H9 (cell line): Measurements from ENCODE around the gene GRIP2. TPM values are rescaled to one million over a fixed set of nuclear protein-coding genes. Genes with fewer than 3 reads are reported as not detected.

ENCODE experiments used
- DNase-seq: peaks from one replicate; pipeline ENCODE4 v3.0.0-alpha.2; 2017
- H2AFZ ChIP-seq: one replicate; pipeline ENCODE4 v1.6.1; 2013; ENCODE audit warnings: mild to moderate bottlenecking, low read length, control low read depth, moderate library complexity
- H2AK5ac ChIP-seq: 2 replicates; pipeline ENCODE4 v1.6.1; 2013; ENCODE audit warnings: low read length, control low read depth, mixed read lengths; ENCODE audit not compliant: insufficient read length
- H2BK120ac ChIP-seq: one replicate; pipeline ENCODE4 v1.6.1; 2013; ENCODE audit warnings: low read depth, mild to moderate bottlenecking, low read length, control low read depth, inconsistent platforms; ENCODE audit not compliant: poor library complexity, severe bottlenecking
- H2BK12ac ChIP-seq: 2 replicates; pipeline ENCODE4 v1.6.1; 2013; ENCODE audit warnings: low read length, control low read depth, mixed read lengths, low read depth; ENCODE audit not compliant: insufficient read length
- H2BK15ac ChIP-seq: 2 replicates; pipeline ENCODE4 v1.6.1; 2013; ENCODE audit warnings: low read depth, low read length, control low read depth
- H2BK20ac ChIP-seq: one replicate; pipeline ENCODE4 v1.6.1; 2013; ENCODE audit warnings: low read depth, mild to moderate bottlenecking, low read length, control low read depth, inconsistent platforms; ENCODE audit not compliant: poor library complexity, severe bottlenecking
- H2BK5ac ChIP-seq: 2 replicates; pipeline ENCODE4 v1.6.1; 2013; ENCODE audit warnings: low read length, control low read depth, mixed read lengths; ENCODE audit not compliant: insufficient read length
- H3K14ac ChIP-seq: 2 replicates; pipeline ENCODE4 v1.6.1; 2013; ENCODE audit warnings: low read length, control low read depth; ENCODE audit not compliant: insufficient read depth
- H3K18ac ChIP-seq: 2 replicates; pipeline ENCODE4 v1.6.1; 2013; ENCODE audit warnings: low read depth, mild to moderate bottlenecking, mixed read lengths, low read length, control low read depth; ENCODE audit not compliant: insufficient read length
- H3K23ac ChIP-seq: 2 replicates; pipeline ENCODE4 v1.6.1; 2013; ENCODE audit warnings: low read length, control low read depth, mixed read lengths, low read depth; ENCODE audit not compliant: insufficient read length
- H3K23me2 ChIP-seq: 2 replicates; pipeline ENCODE4 v1.6.1; 2013; ENCODE audit warnings: low read depth, mild to moderate bottlenecking, mixed read lengths, low read length, control low read depth; ENCODE audit not compliant: insufficient read length, poor library complexity, severe bottlenecking
- H3K27ac ChIP-seq: 2 replicates; pipeline ENCODE4 v1.5.1; 2013; ENCODE audit warnings: low read length, control low read depth, mixed read lengths, low read depth; ENCODE audit not compliant: insufficient read length
- H3K27me3 ChIP-seq: 2 replicates; pipeline ENCODE4 v1.6.1; 2013; ENCODE audit warnings: low read length, control low read depth, inconsistent platforms; ENCODE audit not compliant: insufficient read depth
- H3K4ac ChIP-seq: 2 replicates; pipeline ENCODE4 v1.6.1; 2013; ENCODE audit warnings: low read depth, mild to moderate bottlenecking, control low read depth, inconsistent platforms, low read length, moderate library complexity
- H3K4me1 ChIP-seq: 2 replicates; pipeline ENCODE4 v1.6.1; 2013; ENCODE audit warnings: low read length, control low read depth, inconsistent platforms; ENCODE audit not compliant: insufficient read depth
- H3K4me2 ChIP-seq: 2 replicates; pipeline ENCODE4 v1.6.1; 2013; ENCODE audit warnings: low read length, control low read depth, mixed read lengths; ENCODE audit not compliant: insufficient read length, insufficient read depth
- H3K56ac ChIP-seq: 2 replicates; pipeline ENCODE4 v1.6.1; 2013; ENCODE audit warnings: low read depth, mild to moderate bottlenecking, mixed read lengths, low read length, control low read depth; ENCODE audit not compliant: insufficient read length
- H3K79me1 ChIP-seq: 2 replicates; pipeline ENCODE4 v1.6.1; 2013; ENCODE audit warnings: low read depth, mild to moderate bottlenecking, moderate library complexity, low read length, control low read depth, inconsistent platforms; ENCODE audit not compliant: insufficient read depth, poor library complexity, severe bottlenecking
- H3K79me2 ChIP-seq: 2 replicates; pipeline ENCODE4 v1.6.1; 2013; ENCODE audit warnings: low read length, control low read depth, inconsistent platforms; ENCODE audit not compliant: insufficient read depth
- H3K9ac ChIP-seq: 2 replicates; pipeline ENCODE4 v1.6.1; 2013; ENCODE audit warnings: low read length, control low read depth, mixed read lengths; ENCODE audit not compliant: insufficient read length; ENCODE audit errors: extremely low read depth
- H3K9me3 ChIP-seq: one replicate; pipeline ENCODE4 v1.6.1; 2013; ENCODE audit warnings: low read depth, low read length, inconsistent platforms; ENCODE audit not compliant: control insufficient read depth
- H3T11ph ChIP-seq: one replicate; pipeline ENCODE4 v1.6.1; 2013; ENCODE audit warnings: mild to moderate bottlenecking, low read length, control low read depth, inconsistent platforms
- H4K20me1 ChIP-seq: one replicate; pipeline ENCODE4 v1.6.1; 2013; ENCODE audit not compliant: control insufficient read depth, insufficient read length, insufficient read depth
- H4K5ac ChIP-seq: 2 replicates; pipeline ENCODE4 v1.6.1; 2013; ENCODE audit warnings: low read depth, mild to moderate bottlenecking, mixed read lengths, low read length, control low read depth; ENCODE audit not compliant: insufficient read length
- H4K8ac ChIP-seq: replicated peaks from 2 replicates; pipeline ENCODE4 v1.6.1; 2013; ENCODE audit warnings: low read length, control low read depth, mixed read lengths, low read depth; ENCODE audit not compliant: insufficient read length
- H4K91ac ChIP-seq: 2 replicates; pipeline ENCODE4 v1.6.1; 2013; ENCODE audit warnings: low read depth, mild to moderate bottlenecking, moderate library complexity, mixed read lengths, low read length, control low read depth; ENCODE audit not compliant: insufficient read length
- H3K27ac Mint-ChIP-seq, 3 experiments: 2 replicates in 2 of 3; 3 replicates in 1 of 3; pipeline ENCODE4 v1.8.0; 2020 to 2021; ENCODE audit warnings: mixed read lengths in 3 of 3, mild to moderate bottlenecking in 1 of 3, moderate library complexity in 1 of 3
- H3K27me3 Mint-ChIP-seq: 2 replicates; pipeline ENCODE4 v1.8.0; 2021; ENCODE audit warnings: low read depth, mild to moderate bottlenecking, moderate library complexity, mixed read lengths
- H3K36me3 Mint-ChIP-seq, 3 experiments: 2 replicates in 2 of 3; 3 replicates in 1 of 3; pipeline ENCODE4 v1.8.0; 2020 to 2021; ENCODE audit warnings: low read depth in 3 of 3, mixed read lengths in 3 of 3; ENCODE audit not compliant: insufficient read depth in 1 of 3
- H3K4me1 Mint-ChIP-seq, 2 experiments: 2 replicates each; pipeline ENCODE4 v1.8.0; 2020; ENCODE audit warnings: mixed read lengths in 2 of 2
- H3K4me3 Mint-ChIP-seq, 2 experiments: 2 replicates in 1 of 2; 3 replicates in 1 of 2; pipeline ENCODE4 v1.8.0; 2020 to 2021; ENCODE audit warnings: mild to moderate bottlenecking in 2 of 2, mixed read lengths in 2 of 2, moderate library complexity in 1 of 2
- H3K9me3 Mint-ChIP-seq, 2 experiments: 2 replicates in 1 of 2; 3 replicates in 1 of 2; pipeline ENCODE4 v1.8.0; 2020; ENCODE audit warnings: mild to moderate bottlenecking in 2 of 2, mixed read lengths in 2 of 2, moderate library complexity in 1 of 2
- CTCF ChIP-seq: fragments of 200-600 bp; sonication (generic); conservative IDR thresholded peaks from 3 replicates; pipeline ENCODE4 v1.8.0; 2021; ENCODE audit warnings: antibody characterized with exemption, mild to moderate bottlenecking
- WGBS: extraction: QIAGEN DNeasy Blood & Tissue Kit; methylation state at CpG from one replicate; pipeline ENCODE4 v1.1.7; 2013; ENCODE audit warnings: missing lambda C conversion rate, low lambda C conversion rate, mixed read lengths; ENCODE audit not compliant: insufficient read length; ENCODE audit errors: extremely low coverage; 5-methylcytosine and 5-hydroxymethylcytosine counted together
- total RNA-seq: library from RNA; stranded (reverse); gene quantifications from 2 replicates; pipeline ENCODE4 v1.2.1, GENCODE V29; 2021

Gene GRIP2
- total RNA-seq, 1 experiment from 2014 or later = 3.1 TPM

GRCh38 chr3:14511623-14512280, 28.4 kb downstream of the GRIP2 start:
- Mint-ChIP-seq H3K4me1 (peaks cover 9% of the 10 kb centered on the region in 2 experiments), H3K36me3 (no peaks in the 10 kb centered on the region; a peak in 1 of 7 replicates), H3K9me3 (no peaks in the 10 kb centered on the region), H3K4me3 (no peak overlapping the region), H3K27me3 (peaks cover 5% of the 10 kb centered on the region), H3K27ac (peak overlapping the region in 1 of 3 experiments; percentile 23; a peak in 1 of 7 replicates)
- no peak overlapping the region; the same call in 1 of the 2 replicates for H3K14ac ChIP-seq
- no peak overlapping the region for H3K4ac ChIP-seq
- H2BK120ac ChIP-seq = no peak overlapping the region
- no peak overlapping the region for H3K4me2 ChIP-seq
- no peak overlapping the region for H3K56ac ChIP-seq
- H2AK5ac ChIP-seq = no peak overlapping the region
- H2BK5ac ChIP-seq = no peak overlapping the region
- H3K9me3 ChIP-seq = no peaks in the 10 kb centered on the region
- no peak overlapping the region for H3K27ac ChIP-seq
- H3K27me3 ChIP-seq = no peaks in the 10 kb centered on the region
- H4K91ac ChIP-seq = no peak overlapping the region
- no peak overlapping the region for H2AFZ ChIP-seq
- no peak overlapping the region for H2BK20ac ChIP-seq
- no peak overlapping the region for H4K5ac ChIP-seq
- H3K23me2 ChIP-seq = no peaks in the 10 kb centered on the region
- no peaks in the 10 kb centered on the region for H3K79me2 ChIP-seq
- H3K4me1 ChIP-seq = no peaks in the 10 kb centered on the region; the same call in 1 of the 2 replicates
- H3K9ac ChIP-seq = no peak overlapping the region
- no peak overlapping the region for H3K23ac ChIP-seq
- H3K79me1 ChIP-seq = no peaks in the 10 kb centered on the region
- H2BK15ac ChIP-seq = no peak overlapping the region
- no peak overlapping the region for H3K18ac ChIP-seq
- no peak for TF ChIP-seq CTCF
- H4K20me1 ChIP-seq = no peaks in the 10 kb centered on the region
- no peak overlapping the region for H3T11ph ChIP-seq
- no peak overlapping the region for H2BK12ac ChIP-seq
- no CpG with 5 or more reads among the region's 12 CpGs for WGBS
- H4K8ac ChIP-seq = no peak overlapping the region
- DNase-seq = peak; percentile 22
